ENCODE measurements around the gene GPX4.

GRCh38 chr19:1093811-1094553 is 9.8 kb upstream of the GPX4 start:
- TF ChIP-seq, protein P1, sequence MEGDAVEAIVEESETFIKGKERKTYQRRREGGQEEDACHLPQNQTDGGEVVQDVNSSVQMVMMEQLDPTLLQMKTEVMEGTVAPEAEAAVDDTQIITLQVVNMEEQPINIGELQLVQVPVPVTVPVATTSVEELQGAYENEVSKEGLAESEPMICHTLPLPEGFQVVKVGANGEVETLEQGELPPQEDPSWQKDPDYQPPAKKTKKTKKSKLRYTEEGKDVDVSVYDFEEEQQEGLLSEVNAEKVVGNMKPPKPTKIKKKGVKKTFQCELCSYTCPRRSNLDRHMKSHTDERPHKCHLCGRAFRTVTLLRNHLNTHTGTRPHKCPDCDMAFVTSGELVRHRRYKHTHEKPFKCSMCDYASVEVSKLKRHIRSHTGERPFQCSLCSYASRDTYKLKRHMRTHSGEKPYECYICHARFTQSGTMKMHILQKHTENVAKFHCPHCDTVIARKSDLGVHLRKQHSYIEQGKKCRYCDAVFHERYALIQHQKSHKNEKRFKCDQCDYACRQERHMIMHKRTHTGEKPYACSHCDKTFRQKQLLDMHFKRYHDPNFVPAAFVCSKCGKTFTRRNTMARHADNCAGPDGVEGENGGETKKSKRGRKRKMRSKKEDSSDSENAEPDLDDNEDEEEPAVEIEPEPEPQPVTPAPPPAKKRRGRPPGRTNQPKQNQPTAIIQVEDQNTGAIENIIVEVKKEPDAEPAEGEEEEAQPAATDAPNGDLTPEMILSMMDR (IDR thresholded peaks at IDR 0.05): no peak
- no peak for TF ChIP-seq EZH2 (IDR thresholded peaks at IDR 0.05)

All from neural progenitor cell (in vitro differentiated cells).